ENCODE data around the gene DEFB110.

The DEFB110 gene

DNA sequence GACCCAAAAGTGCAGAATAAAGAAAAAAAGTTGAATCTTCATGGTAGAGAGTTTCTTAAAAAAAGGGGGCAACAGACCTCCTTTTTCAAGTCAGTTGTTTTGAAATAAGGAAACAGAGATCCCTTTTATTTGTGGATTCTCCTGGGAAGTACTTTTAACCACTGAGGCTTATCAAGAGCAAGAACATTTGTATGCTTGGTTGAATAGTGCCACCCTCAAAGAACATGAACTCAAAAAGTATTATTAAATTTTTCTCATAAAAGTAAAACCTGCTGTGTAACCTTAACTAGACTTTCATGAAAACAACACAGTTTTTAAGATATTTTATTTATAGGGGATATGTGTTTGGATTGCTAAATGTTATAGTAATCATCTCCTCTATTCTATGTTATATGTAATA, at the start of gene DEFB110:
TSS of gene DEFB110 (minus strand) at position 101 of the 400 bp plus-strand sequence. CDS start at position 42, 59 bp downstream.
- DNase-seq (ENCODE audit: low read depth) = no peak

DNA sequence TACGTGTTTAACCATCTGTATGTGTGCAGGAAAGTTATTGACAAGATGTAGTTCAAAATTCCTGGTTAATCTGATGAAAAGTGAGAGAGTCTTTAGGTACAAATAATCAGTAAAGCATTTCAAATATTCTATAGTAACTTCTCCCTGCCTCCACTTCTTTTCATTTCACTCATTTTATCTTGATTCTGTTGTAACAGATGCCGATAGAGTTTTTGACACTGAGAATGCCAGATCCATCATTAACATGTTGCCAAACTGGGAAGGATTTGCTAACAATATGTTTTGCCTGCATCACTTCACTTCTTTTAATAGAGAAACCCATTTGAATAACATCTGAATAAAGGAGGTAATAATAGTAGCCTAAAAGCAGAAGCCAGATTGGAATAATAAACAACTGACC, 48.3 kb upstream of the DEFB110 start:
- DNase-seq (ENCODE audit: low read depth) = no peak

DNA sequence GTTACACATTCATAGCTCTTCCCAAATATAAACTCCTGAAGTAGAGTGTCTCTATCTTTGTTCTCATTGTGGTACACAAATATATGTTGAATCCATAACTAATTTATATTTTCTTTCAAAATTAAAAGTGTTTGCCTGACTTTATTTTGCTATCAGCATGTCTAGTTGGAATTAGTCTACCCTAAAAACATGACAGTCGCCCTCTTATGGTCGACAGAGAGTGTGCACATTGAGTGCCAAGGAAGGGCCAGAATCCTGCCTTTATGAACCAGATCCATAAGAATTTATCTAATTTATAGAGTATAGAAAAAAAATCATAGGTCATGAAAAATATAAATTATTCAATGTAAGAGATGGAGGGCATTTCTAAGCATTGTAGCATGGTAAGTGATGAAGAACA, 40.3 kb upstream of the DEFB110 start:
- no peak for DNase-seq (ENCODE audit: low read depth)

DNA sequence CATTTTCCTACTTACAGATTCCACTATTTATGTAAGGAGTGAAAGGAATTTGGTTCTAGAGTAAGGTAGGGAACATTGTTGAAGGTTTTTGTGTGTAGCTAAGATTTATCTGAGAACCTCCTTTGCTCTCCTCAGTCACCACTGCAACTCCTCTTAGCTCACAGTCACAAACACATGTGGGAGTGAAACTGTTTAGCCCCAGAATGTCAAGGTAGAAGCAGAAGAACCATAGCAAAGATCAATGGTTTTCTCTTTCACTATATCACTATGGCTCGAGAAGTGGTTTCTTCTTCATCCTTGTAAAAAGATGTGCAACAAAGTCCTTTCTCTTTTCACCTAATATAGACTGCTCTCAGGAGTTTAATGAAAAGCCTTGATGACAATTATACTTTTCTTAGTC, 34.4 kb upstream of the DEFB110 start:
- DNase-seq (ENCODE audit: low read depth) = no peak

DNA sequence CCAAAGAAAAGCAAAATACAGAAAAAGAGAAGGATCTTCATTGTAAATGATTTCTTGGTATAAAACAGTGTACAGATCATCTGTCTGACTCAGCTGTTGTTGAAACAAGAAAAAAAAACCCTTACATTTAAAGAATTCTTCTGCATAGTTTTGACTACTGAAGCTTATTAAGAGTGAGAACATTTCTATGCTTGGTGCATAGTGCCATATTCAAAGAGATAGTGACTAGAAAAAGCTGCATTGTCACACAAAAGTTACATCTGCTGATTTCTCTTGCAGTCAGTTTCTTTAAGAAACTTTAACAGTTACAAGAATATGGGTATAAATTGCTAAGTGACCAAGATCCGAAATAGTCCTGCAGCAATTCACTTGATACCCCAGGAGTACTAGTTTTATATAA, 28.0 kb upstream of the DEFB110 start, which contains the start of gene DEFB112:
TSS of gene DEFB112 (minus strand) at position 101 of the 400 bp plus-strand sequence. CDS start at position 41, 60 bp downstream.
- DNase-seq (ENCODE audit: low read depth) = no peak

DNA sequence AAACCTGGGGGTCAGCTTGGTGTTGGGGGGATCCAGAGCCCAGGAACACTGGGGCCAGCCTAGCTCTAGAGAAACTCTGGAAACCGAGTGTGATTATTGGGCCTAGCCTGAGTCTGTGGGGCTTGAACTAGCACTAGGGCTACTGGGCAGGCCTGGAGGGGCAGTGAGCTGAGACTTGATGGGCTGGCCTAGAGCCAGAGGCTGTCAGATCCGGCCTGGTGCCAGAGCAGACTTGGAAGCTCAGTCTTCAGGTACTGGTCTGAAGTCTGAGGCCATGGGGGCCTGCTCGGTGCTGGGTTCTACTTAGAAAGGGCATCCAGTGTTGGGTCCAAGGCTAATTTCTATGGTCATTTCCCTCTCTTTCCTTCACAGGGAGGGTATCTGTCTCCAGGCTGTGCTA, 25.2 kb upstream of the DEFB110 start:
- no peak for DNase-seq (ENCODE audit: low read depth)

DNA sequence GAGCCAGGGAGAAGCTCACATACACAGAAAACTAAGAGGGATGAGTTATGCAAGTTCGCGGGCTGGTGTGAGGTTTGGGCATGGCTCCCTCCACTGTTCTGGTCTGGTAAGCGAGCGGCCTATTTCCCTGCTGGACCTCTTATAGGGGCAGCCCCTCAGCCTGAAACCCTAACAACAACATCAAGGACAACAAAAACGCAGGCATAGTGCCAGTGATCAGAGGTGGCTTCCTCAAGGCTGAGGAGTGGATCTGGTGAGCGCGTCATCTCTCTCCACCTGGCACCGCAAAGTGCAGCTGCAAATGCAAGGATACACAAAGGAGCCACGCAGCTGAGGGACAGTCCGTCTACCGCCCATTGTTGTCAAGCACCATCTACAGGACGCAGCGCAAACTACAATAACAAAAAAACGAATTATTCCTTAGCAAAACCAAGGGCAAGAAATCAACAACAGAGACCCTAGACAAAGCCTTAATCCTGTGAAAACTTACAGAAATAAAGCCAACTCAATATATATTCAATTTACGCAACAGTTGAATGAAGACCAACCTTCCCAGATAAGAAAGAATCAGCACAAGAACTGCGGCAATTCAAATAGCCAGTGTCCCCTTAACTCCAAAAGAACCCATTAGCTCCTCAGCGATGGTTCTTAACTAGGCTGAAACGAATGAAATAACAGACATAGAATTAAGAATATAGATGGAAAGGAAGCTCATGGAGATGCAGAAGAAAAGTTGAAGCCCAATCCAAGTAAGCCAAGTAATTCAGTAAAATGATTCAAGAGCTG, 9.2 kb upstream of the DEFB110 start:
- DNase-seq (ENCODE audit: low read depth) = no peak

DNA sequence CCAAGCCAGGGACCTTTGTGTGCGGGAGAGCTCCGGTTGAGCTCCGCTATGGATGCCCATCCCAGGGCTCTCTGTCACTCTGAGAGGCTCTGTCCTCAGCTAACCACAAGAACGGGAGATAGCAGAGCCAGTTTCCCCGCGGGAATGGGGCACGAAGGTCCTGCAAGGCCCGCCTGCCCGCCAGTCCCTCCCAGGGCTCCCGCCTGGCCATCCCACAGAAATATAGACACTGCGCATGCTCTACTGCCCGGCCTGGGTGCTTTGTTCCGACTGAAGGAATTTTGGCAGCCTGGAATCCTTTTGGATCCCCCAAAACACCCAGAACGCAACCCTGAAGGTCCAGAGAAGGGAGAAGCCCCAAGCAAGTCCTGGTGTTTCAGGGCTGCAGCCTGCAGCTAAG, 8.6 kb upstream of the DEFB110 start:
- no peak for DNase-seq (ENCODE audit: low read depth)

DNA sequence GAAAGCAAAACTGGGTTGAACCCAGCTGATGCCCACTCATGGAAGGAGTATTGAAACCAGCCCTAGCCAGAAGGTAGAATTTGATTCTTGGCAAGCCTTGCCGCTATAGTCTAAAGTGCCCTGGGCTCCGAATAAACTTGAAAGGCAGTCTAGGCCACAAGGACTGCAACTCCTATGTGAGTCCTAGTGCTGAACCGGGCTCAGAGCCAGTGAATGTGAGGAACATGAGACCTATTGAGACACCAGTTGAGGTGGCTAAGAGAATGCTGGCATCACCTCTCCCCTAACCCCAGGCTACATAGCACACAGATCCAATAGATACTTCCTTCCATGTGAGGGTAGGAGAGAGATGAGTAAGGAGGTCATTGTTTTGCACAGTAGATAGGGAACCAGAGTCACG, 3.5 kb upstream of the DEFB110 start:
- DNase-seq (ENCODE audit: low read depth) = no peak

GRCh38 chr6:50007819-50008218, 14.0 kb downstream of the DEFB110 start:
- no peak for DNase-seq (ENCODE audit: low read depth)

- DNase-seq (ENCODE audit: low read depth) = no peak
These were observed 18.7 kb downstream of the DEFB110 start for GRCh38 chr6:50003139-50003538.

DNA sequence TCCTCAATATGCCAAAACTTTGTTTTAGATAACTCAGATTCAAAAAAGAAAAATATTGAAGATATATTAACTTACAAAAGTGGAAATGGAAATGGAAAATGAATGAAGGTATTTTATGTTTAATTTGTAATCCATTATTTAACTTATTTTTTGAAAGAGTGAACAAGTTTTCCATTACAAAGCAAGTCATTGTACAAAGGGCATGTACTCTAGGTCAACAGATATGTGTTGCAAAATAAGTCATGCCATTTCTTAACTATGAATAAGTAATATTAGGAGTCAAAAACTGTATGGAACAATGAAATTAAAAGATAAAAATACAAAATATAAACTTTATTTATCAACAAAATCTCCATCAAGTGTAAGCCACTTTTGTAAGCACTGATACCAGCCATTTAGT, 26.5 kb downstream of the DEFB110 start:
- DNase-seq (ENCODE audit: low read depth) = no peak

DNA sequence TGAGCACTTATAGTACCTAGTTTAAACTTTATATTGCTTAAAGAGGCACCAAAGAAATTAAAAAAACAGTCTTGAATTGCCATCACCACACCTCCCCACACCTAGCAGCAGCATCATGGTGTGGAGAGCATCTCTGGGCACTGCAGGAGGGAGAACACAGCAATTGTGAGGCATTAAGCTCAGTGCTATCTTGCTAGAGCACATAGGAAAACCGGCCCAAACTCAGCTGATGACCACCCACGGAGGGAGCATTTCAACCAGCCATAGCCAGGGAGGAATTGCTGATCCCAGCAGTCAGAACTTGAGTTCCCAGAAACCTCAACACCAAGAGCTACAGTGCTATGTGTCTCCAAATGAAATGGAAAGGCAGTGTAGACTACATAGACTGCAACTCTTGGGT, 32.9 kb downstream of the DEFB110 start:
- DNase-seq (ENCODE audit: low read depth) = no peak

DNA sequence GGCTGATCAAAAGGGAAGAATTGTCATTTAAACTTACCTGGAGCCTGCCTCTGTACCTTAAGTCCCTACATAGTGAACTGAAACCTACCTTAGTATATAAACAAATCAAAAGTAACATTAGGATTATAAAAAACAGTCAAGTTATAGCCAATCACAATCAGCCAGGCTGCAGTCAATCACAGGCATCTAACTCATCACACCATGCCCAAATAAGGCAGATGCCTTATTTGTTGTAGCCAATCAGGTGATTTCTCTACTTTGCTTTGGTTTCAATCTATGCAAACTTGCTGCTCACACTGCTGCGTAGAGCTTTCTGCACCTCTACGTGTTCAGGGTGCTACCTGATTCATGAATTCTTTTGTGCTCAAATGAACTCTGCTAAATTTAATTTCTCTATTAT, 34.0 kb downstream of the DEFB110 start:
- no peak for DNase-seq (ENCODE audit: low read depth)

GRCh38 chr6:49986551-49986950, 35.2 kb downstream of the DEFB110 start:
- no peak for DNase-seq (ENCODE audit: low read depth)

DNA sequence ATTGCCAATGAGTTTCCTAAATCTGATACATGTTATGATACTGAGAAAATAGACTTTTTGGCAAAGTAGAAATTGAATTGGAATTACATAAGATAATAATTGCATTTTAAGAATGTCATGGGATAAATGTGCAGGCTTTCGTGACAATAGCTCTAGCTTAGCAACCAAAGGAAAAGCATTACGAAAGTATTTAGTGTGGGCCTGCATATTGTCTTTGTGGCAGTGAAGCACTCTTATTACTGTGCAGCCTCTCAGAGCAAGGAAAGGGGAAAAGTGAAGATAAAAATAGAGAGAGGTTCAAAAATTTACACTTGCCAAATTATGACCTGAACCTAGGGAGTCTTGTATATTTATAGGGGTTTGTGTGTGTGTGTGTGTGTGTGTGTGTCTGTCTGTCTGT, 39.7 kb downstream of the DEFB110 start:
- no peak for DNase-seq (ENCODE audit: low read depth)

- DNase-seq (ENCODE audit: low read depth) = no peak
These were observed 40.9 kb downstream of the DEFB110 start for GRCh38 chr6:49980898-49981297.

DNA sequence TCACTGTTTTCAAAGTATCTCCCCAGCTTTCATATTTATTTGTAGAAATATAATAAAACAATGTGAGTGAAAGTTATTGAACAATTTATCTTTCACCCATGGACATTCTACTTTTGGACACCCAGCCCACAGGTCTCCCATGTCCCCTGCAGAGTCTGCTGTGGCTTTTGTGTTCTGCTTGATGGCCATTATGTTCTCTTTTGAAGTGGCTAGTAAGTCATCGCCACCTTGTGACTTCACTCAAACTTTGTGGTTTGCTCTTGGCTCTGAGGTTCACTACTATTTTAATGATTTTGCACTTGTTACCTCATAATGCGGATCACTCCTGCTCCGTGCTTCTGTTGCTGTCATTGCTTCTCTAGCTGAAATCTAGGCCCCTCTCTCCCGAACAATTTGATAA, 42.2 kb downstream of the DEFB110 start:
- DNase-seq (ENCODE audit: low read depth) = no peak

DNA sequence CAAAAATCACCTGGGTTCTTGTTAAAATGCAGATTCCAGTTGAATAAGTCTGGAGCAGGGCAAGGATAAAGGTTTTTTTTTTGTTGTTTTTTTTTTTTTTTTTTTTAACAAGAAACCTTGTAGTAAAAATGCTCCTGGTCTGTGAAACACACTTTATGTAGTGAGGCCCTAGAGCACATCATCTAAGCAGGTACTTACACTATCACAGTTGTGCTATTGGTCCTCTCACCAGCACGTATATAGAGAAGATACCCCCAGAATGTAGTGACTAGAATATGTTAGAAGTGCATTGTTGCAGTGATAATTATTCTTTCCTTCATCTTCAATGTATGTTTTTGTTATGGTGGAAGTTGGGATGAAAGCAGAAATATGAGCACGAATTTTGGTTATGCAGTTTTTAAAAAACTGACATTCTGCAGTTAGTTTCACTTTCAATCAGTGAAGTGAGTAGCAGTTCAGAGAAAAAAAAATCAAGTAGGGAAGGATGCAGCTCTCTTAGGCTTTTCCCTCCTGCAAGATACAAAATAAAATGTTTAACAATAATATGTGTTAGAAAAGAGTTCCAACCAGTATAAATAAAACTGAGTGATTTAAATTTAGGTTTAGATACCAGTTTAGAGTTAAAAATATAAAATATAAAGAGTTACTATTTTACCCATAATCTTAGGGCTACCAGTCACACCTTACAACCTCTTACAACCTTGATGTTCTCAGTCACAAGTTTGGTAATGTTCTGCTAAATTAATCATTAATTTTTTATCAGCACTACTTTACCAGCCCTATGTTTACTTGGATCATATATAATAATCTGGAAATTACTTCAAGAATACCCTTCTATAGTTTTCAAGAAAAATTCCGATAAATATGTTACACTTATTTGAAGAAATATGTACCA, 43.2 kb downstream of the DEFB110 start:
- no peak for DNase-seq (ENCODE audit: low read depth)

- no peak for DNase-seq (ENCODE audit: low read depth)
These were observed 52.2 kb downstream of the DEFB110 start, which contains the start of gene DEFB113 for GRCh38 chr6:49969605-49970004. Gene DEFB113 (minus strand): TSS chr6:49969625. CDS start chr6:49969625, 0 bp downstream.
